Thyroid gland (tissue), 4 donors: Measurements from ENCODE around the gene PDE3A.

ENCODE experiments used
- POLR2A ChIP-seq, 2 donors: fragments of 450-650 bp; IDR thresholded peaks; one replicate each; pipeline ENCODE4 v1.6.1; 2017; ENCODE audit warnings: antibody characterized with exemption in 2 of 2, mild to moderate bottlenecking in 2 of 2, moderate library complexity in 1 of 2
- TF ChIP-seq, protein P1 (sequence below), 6 experiments: fragments of 200-600 bp in 3 of 6; fragments of 450-650 bp in 3 of 6; sonication (generic) in 3 of 6; IDR thresholded peaks; one replicate each; pipeline ENCODE4 v1.5.1; 2016 to 2019; ENCODE audit warnings: antibody characterized with exemption in 6 of 6, mild to moderate bottlenecking in 2 of 6, inconsistent platforms in 1 of 6, moderate library complexity in 1 of 6

DNA sequence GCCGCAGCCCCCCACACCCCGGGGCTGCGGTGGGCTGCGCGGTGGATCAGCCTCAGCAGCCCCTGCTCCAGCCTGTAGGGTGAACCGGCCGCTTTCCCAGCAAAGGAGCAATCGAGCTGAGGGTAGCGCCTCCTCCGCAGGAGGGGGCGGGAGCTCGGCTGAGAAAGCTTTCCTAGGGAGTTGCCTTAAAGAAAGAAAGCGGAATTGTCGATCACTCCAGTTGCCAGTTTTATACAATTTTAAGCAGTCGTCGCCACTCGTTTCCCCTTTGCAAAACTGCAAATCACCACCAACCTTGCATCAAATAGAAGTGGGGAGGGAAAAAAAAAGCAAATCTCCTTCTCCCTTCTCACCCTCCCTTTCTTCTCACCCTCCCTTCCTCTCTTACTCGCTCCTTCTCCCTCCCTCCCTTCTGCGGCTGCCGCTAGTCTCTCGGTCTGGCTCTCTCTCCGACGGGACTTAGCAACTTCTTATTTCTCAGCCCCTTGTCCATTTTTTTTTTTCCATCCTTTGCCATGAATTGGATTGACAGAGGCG is at the start of gene PDE3A:
- TF ChIP-seq POLR2A (IDR thresholded peaks at IDR 0.05): no peak
- TF ChIP-seq, protein P1, sequence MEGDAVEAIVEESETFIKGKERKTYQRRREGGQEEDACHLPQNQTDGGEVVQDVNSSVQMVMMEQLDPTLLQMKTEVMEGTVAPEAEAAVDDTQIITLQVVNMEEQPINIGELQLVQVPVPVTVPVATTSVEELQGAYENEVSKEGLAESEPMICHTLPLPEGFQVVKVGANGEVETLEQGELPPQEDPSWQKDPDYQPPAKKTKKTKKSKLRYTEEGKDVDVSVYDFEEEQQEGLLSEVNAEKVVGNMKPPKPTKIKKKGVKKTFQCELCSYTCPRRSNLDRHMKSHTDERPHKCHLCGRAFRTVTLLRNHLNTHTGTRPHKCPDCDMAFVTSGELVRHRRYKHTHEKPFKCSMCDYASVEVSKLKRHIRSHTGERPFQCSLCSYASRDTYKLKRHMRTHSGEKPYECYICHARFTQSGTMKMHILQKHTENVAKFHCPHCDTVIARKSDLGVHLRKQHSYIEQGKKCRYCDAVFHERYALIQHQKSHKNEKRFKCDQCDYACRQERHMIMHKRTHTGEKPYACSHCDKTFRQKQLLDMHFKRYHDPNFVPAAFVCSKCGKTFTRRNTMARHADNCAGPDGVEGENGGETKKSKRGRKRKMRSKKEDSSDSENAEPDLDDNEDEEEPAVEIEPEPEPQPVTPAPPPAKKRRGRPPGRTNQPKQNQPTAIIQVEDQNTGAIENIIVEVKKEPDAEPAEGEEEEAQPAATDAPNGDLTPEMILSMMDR (IDR thresholded peaks at IDR 0.05): peak in 2 of 6 experiments; percentile 9 to 21
